WERI-Rb-1 (cell line): ENCODE measurements around the gene TBC1D5.

Experiments
- DNase-seq: peaks from one replicate; pipeline ENCODE4 v3.0.0-alpha.2; 2020
- H3K27ac ChIP-seq: fragments of 250-450 bp; sonication (Bioruptor Pico); 2 replicates; pipeline ENCODE4 v1.5.1; 2020; ENCODE audit warnings: mild to moderate bottlenecking, moderate library complexity
- H3K27me3 ChIP-seq: fragments of 250-450 bp; sonication (Bioruptor Pico); 2 replicates; pipeline ENCODE4 v1.5.1; 2021; ENCODE audit warnings: mild to moderate bottlenecking, low read depth, moderate library complexity; ENCODE audit not compliant: insufficient read depth, severe bottlenecking
- H3K36me3 ChIP-seq: fragments of 250-450 bp; sonication (Bioruptor Pico); 2 replicates; pipeline ENCODE4 v1.5.1; 2020; ENCODE audit warnings: mild to moderate bottlenecking, moderate library complexity
- H3K4me3 ChIP-seq: 2 replicates; pipeline ENCODE4 v1.5.1; 2011; ENCODE audit warnings: low read depth, mild to moderate bottlenecking, control low read depth, low read length
- H3K9me3 ChIP-seq: fragments of 250-450 bp; sonication (Bioruptor Pico); 2 replicates; pipeline ENCODE4 v1.5.1; 2021; ENCODE audit warnings: mild to moderate bottlenecking, moderate library complexity; ENCODE audit not compliant: severe bottlenecking
- CTCF ChIP-seq: IDR thresholded peaks from 2 replicates; pipeline ENCODE4 v1.5.1; 2011; ENCODE audit warnings: low read depth, mild to moderate bottlenecking, control low read depth, inconsistent platforms, low read length

TBC1D5 gene

GRCh38 chr3:17469520-17469919 is 272.9 kb downstream of the TBC1D5 start:
- no peaks in the 10 kb centered on the region for H3K36me3 ChIP-seq
- H3K27ac ChIP-seq = no peak overlapping the region

DNA sequence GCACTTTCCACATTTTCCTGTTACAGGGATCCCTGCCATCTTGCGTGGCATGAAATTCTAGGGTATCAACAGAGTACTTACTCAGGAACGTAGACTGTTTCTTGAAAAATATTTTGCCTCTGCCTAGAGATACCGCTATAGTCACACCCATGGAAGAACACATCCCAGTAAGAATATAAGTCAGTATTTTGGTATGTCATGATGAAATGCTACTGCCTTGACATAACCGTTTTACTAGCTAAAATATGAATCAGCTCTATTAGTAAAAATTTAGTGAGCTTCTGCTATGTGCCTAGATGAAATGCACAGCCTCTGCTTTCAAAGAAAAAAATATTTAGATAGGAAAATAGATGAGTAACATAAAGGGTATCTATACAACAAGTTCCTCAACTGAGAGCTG is 276.4 kb downstream of the TBC1D5 start:
- H3K9me3 ChIP-seq = no peaks in the 10 kb centered on the region
- H3K36me3 ChIP-seq = no peaks in the 10 kb centered on the region
- no peak for DNase-seq
- no peak overlapping the region for H3K27ac ChIP-seq
- H3K4me3 ChIP-seq = no peak overlapping the region
- H3K27me3 ChIP-seq = no peaks in the 10 kb centered on the region
- TF ChIP-seq CTCF = no peak

More at GRCh38 chr3:17469520-17469919, 272.9 kb downstream of the TBC1D5 start:
- Histone ChIP-seq H3K9me3 (no peaks in the 10 kb centered on the region), H3K4me3 (no peak overlapping the region), H3K27me3 (no peaks in the 10 kb centered on the region)
- no peak for TF ChIP-seq CTCF
- DNase-seq = no peak

DNA sequence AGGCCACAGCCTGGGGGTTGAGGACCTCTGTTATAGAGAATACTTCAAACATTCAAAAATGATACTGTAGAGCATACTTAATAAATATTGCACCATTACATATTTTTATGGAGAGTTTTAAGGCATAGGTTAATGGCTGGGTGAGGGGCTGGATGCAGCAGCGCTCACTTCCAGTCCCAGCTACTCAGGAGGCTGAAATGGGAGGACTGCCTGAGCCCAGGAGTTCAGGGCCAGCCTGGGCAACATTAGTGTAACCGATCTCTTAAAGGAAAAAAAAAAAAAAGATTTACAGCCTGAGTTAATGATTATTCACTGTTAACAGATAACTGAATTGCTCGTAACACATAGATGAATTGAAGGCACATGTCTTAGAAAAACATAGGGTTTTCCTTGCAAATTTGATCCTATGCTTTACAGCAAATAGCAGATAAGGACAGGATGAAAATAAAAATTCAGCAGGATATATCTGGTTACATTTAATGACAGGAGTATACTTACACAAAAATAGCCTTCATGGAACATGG is 282.9 kb downstream of the TBC1D5 start:
- no peaks in the 10 kb centered on the region for H3K36me3 ChIP-seq
- DNase-seq = no peak
- H3K4me3 ChIP-seq = no peak overlapping the region
- H3K9me3 ChIP-seq = no peaks in the 10 kb centered on the region
- no peaks in the 10 kb centered on the region for H3K27me3 ChIP-seq
- H3K27ac ChIP-seq = no peak overlapping the region
- no peak for TF ChIP-seq CTCF

GRCh38 chr3:17456650-17457049 is 285.8 kb downstream of the TBC1D5 start:
- H3K27ac ChIP-seq = no peak overlapping the region
- no peak for TF ChIP-seq CTCF
- no peak overlapping the region for H3K4me3 ChIP-seq
- H3K9me3 ChIP-seq = no peaks in the 10 kb centered on the region
- DNase-seq = no peak
- no peaks in the 10 kb centered on the region for H3K27me3 ChIP-seq
- no peaks in the 10 kb centered on the region for H3K36me3 ChIP-seq

DNA sequence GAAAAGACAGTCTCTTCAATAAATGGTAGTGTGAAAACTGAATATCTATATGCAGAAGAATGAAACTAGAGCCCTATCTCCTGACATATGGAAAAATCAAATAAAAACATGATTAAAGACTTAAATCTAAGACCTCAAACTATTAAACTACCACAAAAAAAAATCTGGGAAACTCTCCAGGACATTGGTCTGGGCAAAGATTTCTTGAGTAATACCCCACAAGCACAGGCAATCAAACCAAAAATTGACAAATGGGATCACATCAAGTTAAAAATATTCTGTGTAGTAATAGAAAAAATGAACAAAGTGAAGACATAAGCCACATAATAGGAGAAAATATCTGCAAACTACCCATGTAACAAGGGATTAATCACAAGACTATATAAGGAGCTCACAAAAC is 286.4 kb downstream of the TBC1D5 start:
- DNase-seq = no peak
- no peak overlapping the region for H3K4me3 ChIP-seq
- no peak for TF ChIP-seq CTCF
- H3K27ac ChIP-seq = no peak overlapping the region
- no peaks in the 10 kb centered on the region for H3K9me3 ChIP-seq
- no peaks in the 10 kb centered on the region for H3K27me3 ChIP-seq
- H3K36me3 ChIP-seq = no peaks in the 10 kb centered on the region

GRCh38 chr3:17444865-17445264 is 297.6 kb downstream of the TBC1D5 start:
- Histone ChIP-seq H3K9me3 (no peaks in the 10 kb centered on the region), H3K27me3 (no peaks in the 10 kb centered on the region), H3K36me3 (no peaks in the 10 kb centered on the region), H3K27ac (no peak overlapping the region), H3K4me3 (no peak overlapping the region)
- TF ChIP-seq CTCF = no peak
- DNase-seq = no peak
